Measurements from ENCODE around the gene MYH6.

MYH6 gene

DNA sequence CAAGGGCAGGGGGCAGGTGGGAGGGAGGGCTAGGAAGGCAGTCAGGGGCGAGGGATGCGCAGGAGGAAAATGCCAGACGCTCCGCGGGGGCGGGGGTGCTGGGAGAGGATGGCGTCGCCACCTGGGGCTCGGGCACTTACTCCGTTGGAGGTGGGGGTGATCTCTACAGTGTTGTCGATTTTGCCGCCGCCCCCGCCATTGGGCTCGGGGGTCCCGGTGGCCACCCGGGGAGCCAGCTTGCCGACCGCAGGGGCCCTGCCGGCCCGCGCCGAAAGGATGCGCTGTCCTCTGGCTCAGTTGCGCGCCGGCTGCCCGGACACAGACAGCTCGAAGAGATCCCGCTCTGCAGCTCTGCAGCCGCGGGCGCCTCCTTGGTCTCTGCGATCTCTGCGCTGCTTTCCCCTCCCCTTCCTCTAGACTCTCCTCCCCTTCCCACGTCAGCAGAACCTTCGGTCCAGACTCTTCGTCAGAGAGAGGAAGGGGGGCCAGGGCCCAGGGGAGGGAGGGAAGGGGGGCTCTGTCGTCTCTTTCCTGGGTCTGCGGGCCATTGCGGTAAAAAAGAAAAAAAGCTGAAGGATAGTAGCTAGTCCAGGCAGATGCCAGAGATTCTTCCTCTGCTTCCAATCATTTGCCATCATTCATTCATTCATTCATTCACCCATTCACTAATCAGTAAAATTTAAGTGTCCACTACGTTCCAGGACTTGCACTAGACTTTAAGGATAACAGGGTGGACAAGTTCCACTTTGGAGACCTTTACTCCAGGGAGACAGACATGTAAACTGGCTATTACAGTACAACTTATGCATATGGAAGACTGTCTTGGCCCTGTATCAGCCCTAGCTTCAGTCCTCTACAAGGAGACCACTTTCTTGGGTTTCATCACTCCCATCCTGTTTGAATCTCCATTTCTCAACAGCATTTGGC, 55.3 kb downstream of the MYH6 start, which contains the start of gene SLC22A17:
Gene SLC22A17 (minus strand): TSS at position 382 of the 927 bp plus-strand sequence.
- TF ChIP-seq, protein P1, sequence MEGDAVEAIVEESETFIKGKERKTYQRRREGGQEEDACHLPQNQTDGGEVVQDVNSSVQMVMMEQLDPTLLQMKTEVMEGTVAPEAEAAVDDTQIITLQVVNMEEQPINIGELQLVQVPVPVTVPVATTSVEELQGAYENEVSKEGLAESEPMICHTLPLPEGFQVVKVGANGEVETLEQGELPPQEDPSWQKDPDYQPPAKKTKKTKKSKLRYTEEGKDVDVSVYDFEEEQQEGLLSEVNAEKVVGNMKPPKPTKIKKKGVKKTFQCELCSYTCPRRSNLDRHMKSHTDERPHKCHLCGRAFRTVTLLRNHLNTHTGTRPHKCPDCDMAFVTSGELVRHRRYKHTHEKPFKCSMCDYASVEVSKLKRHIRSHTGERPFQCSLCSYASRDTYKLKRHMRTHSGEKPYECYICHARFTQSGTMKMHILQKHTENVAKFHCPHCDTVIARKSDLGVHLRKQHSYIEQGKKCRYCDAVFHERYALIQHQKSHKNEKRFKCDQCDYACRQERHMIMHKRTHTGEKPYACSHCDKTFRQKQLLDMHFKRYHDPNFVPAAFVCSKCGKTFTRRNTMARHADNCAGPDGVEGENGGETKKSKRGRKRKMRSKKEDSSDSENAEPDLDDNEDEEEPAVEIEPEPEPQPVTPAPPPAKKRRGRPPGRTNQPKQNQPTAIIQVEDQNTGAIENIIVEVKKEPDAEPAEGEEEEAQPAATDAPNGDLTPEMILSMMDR (conservative IDR thresholded peaks at IDR 0.05; ENCODE audit: control insufficient read depth, insufficient read depth, low read depth, low read length): peak; percentile 20
- DNase-seq (ENCODE audit: low read depth): peak; percentile 85
- H3K4me3 ChIP-seq (ENCODE audit: control insufficient read depth, low read depth, low read length): peak within 1 kb of the TSS; percentile 61

DNA sequence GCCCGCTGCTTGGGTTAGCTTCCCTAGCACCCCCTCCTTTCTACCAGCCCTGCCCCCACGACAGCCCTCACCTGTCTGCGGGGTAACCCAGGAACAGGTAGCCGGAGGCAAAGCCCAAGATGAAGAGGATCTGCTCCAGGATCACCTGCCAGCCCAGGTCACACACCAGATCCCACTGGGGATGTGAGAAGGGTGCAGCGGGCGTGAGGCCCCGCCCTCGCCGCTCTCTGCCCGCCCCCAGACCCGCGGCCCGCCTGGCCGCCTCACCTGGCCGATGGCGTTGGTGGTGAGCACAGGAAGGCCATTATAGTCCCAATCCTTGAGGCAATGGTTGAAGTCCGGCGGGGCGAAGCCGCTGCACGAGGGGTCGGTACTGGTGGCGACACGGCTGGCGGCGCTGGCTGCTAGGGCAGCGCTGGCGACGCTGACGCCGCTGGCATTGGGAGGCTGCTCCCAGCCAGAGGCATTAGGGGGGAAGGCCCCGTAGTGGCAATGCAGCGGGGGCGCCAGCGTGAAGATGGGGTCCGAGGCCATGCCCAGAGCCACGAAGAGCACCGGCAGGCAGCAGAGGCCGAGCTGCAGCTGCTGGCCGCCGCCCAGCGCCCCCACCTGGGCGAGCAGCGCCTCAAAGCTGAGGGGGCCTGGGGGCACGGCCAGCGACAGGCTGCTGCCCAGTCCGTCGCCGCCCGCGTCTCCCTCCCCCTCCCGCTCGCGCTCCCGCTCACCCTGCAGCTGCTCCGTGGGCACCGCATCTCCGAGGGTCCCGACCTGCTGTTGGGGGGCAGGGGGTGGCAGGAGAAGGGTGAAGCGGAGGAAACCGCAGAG, 56.2 kb downstream of the MYH6 start:
- peak overlapping the region; percentile 61 for H3K4me3 ChIP-seq (ENCODE audit: control insufficient read depth, low read depth, low read length)
- DNase-seq (ENCODE audit: low read depth): no peak
- TF ChIP-seq, protein P1 (conservative IDR thresholded peaks at IDR 0.05; ENCODE audit: control insufficient read depth, insufficient read depth, low read depth, low read length): no peak

- TF ChIP-seq, protein P1 (conservative IDR thresholded peaks at IDR 0.05; ENCODE audit: control insufficient read depth, insufficient read depth, low read depth, low read length): no peak
- no peak overlapping the region for H3K4me3 ChIP-seq (ENCODE audit: control insufficient read depth, low read depth, low read length)
- no peak for DNase-seq (ENCODE audit: low read depth)
These were observed 58.8 kb downstream of the MYH6 start for GRCh38 chr14:23349156-23349845.

GRCh38 chr14:23348297-23348655, 59.8 kb downstream of the MYH6 start:
- H3K4me3 ChIP-seq (ENCODE audit: control insufficient read depth, low read depth, low read length): no peak overlapping the region
- TF ChIP-seq, protein P1 (conservative IDR thresholded peaks at IDR 0.05; ENCODE audit: control insufficient read depth, insufficient read depth, low read depth, low read length): no peak
- DNase-seq (ENCODE audit: low read depth): no peak

GRCh38 chr14:23347406-23348296, 60.4 kb downstream of the MYH6 start:
- TF ChIP-seq, protein P1 (conservative IDR thresholded peaks at IDR 0.05; ENCODE audit: control insufficient read depth, insufficient read depth, low read depth, low read length): no peak
- DNase-seq (ENCODE audit: low read depth): no peak
- H3K4me3 ChIP-seq (ENCODE audit: control insufficient read depth, low read depth, low read length): no peak overlapping the region

All from fibroblast of mammary gland (primary cell).